ENCODE results near the gene RNU2-63P. TPM values are rescaled to one million over a fixed set of nuclear protein-coding genes. Genes with fewer than 3 reads are reported as not detected.
"Not testable (repeated sequence)": the region's sequence is repeated elsewhere in the genome, so short reads cannot be mapped to it uniquely, and the experiment has no call there.

Gene RNU2-63P
- total RNA-seq, 2 experiments from 2014 or later: 21.4 to 29.3 TPM

GRCh38 chr2:87995756-87996155, 20.6 kb downstream of the RNU2-63P start:
- CTCF ChIA-PET: no interaction called here
- POLR2A ChIA-PET: no interaction called here

- POLR2A ChIA-PET, CTCF ChIA-PET: not testable (repeated sequence)
Observed at GRCh38 chr2:87994304-87994850, 22.0 kb downstream of the RNU2-63P start.

- CTCF ChIA-PET, POLR2A ChIA-PET: not testable (repeated sequence)
Observed at GRCh38 chr2:87992569-87992968, 23.8 kb downstream of the RNU2-63P start.

GRCh38 chr2:87987473-87987872, 28.9 kb downstream of the RNU2-63P start:
- POLR2A ChIA-PET, CTCF ChIA-PET: not testable (repeated sequence)

GRCh38 chr2:87985902-87986301, 30.4 kb downstream of the RNU2-63P start:
- CTCF ChIA-PET, POLR2A ChIA-PET: not testable (repeated sequence)

DNA sequence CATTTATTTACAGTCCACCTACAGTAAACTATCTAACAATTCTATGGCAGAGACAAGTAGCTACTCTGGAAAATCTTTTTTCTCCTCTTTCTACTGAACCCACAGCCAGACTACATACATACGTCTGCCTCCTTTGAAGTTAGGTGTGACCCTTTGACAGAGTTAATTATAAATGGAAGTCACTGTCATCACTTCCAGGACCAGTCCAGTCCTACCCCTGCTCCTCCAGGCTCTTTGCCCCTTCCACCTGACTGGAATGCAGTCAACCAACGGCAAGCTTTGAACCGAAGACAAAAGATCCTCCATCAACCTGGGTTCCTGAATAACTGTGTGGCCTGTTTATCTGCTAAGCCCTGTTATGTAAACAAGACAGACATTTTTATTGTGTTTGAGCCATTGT, 35.2 kb downstream of the RNU2-63P start:
- CTCF ChIA-PET, POLR2A ChIA-PET: not testable (repeated sequence)

DNA sequence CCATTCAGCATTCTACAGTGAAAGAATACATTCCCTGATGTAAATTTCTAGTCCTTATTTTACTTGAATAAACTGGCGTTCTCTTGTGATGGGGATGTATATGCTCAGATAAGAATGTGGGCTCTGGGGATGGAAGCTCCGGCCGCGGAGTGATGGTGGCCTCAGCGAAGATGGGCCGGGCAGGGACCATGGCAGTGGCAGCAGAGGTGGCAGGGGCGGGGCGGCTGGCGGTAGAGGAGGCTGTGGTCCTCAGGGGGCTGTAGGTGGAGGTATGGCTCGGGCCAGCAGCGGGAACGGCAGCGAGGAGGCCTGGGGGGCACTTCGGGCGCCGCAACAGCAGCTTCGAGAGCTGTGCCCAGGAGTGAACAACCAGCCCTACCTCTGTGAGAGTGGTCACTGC, 44.0 kb downstream of the RNU2-63P start:
- CTCF ChIA-PET, POLR2A ChIA-PET: not testable (repeated sequence)

Other genes with a start within 250 kb of the RNU2-63P start
- gene RGPD2, start 190.8 kb downstream of the RNU2-63P start, total RNA-seq: 1 to 10 TPM; 1.6 to 2.7 TPM
- gene KRCC1, start 39.2 kb upstream of the RNU2-63P start, total RNA-seq: 10 to 100 TPM; 10.7 to 11.9 TPM
- not detected for gene SMYD1, start 51.3 kb upstream of the RNU2-63P start, total RNA-seq
- not detected for gene FABP1, start 111.5 kb upstream of the RNU2-63P start, total RNA-seq
- gene THNSL2, start 153.8 kb upstream of the RNU2-63P start, total RNA-seq: 1 to 10 TPM; 1.4 to 1.5 TPM

All from activated CD8-positive, alpha-beta memory T cell treated with anti-CD3 and anti-CD28 coated beads for 36 hours (primary cell).